Vagina (tissue), 2 donors: ENCODE results near the gene SCRN1.

Source experiments
- POLR2AphosphoS5 ChIP-seq, 2 donors: sonication (generic); formaldehyde crosslinking; IDR thresholded peaks; one replicate each; pipeline ENCODE4 v1.9.0; 2017; ENCODE audit warnings: antibody characterized with exemption in 2 of 2, mild to moderate bottlenecking in 2 of 2, low read depth in 1 of 2; ENCODE audit not compliant: insufficient read depth in 1 of 2
- TF ChIP-seq, protein P1 (sequence below), 3 experiments: fragments of 450-650 bp in 2 of 3; fragments of 200-600 bp in 1 of 3; sonication (generic) in 1 of 3; IDR thresholded peaks; one replicate each; pipeline ENCODE4 v1.5.1; 2017 to 2019; ENCODE audit warnings: antibody characterized with exemption in 3 of 3, mild to moderate bottlenecking in 2 of 3, moderate library complexity in 2 of 3

DNA sequence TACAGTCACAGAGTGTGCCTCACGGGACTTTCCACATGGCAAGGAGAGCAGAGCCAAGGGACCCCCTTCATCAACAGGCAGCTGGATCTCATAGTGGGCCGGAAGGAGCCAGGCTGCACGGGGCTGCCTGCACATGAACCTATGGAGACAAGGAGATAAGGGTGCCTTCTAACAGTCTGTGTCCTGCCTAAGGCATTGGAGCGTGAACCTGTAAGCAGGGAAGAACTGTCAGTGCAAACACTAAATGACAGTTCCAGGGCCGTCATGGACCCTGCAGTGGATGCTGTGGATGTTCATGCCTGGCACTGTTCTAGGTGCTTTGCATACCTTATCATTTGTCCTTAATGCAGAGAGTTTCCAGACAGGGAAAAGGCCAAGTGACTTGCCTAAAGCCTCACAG is 97.4 kb downstream of the SCRN1 start:
- TF ChIP-seq POLR2AphosphoS5 (IDR thresholded peaks at IDR 0.05; ENCODE audit: insufficient read depth in 1 of 2, low read depth in 1 of 2) = no peak
- TF ChIP-seq, protein P1, sequence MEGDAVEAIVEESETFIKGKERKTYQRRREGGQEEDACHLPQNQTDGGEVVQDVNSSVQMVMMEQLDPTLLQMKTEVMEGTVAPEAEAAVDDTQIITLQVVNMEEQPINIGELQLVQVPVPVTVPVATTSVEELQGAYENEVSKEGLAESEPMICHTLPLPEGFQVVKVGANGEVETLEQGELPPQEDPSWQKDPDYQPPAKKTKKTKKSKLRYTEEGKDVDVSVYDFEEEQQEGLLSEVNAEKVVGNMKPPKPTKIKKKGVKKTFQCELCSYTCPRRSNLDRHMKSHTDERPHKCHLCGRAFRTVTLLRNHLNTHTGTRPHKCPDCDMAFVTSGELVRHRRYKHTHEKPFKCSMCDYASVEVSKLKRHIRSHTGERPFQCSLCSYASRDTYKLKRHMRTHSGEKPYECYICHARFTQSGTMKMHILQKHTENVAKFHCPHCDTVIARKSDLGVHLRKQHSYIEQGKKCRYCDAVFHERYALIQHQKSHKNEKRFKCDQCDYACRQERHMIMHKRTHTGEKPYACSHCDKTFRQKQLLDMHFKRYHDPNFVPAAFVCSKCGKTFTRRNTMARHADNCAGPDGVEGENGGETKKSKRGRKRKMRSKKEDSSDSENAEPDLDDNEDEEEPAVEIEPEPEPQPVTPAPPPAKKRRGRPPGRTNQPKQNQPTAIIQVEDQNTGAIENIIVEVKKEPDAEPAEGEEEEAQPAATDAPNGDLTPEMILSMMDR (IDR thresholded peaks at IDR 0.05) = no peak
